Mucosa of descending colon (tissue), 3 donors: ENCODE measurements around the gene DENND4A. TPM values are rescaled to one million over a fixed set of nuclear protein-coding genes. Genes with fewer than 3 reads are reported as not detected.

Experiments used
- ATAC-seq: fragments of 200-7000 bp; cut with Tn5 transposase; one replicate; pipeline ENCODE4 v1.9.1; 2020; ENCODE audit warnings: mild to moderate bottlenecking, moderate library complexity
- DNase-seq, 3 donors: peaks; one replicate each; pipeline ENCODE4 v3.0.0-alpha.2; 2020
- H3K36me3 ChIP-seq: fragments of 200-600 bp; one replicate; pipeline ENCODE4 v1.8.0; 2021; ENCODE audit warnings: low read depth, mild to moderate bottlenecking
- H3K4me1 ChIP-seq: fragments of 200-600 bp; one replicate; pipeline ENCODE4 v1.8.0; 2021; ENCODE audit warnings: low read depth, mild to moderate bottlenecking
- H3K4me3 ChIP-seq: fragments of 200-600 bp; one replicate; pipeline ENCODE4 v1.8.0; 2021; ENCODE audit warnings: mild to moderate bottlenecking
- H3K9me3 ChIP-seq: fragments of 200-600 bp; one replicate; pipeline ENCODE4 v1.8.0; 2021; ENCODE audit warnings: mild to moderate bottlenecking
- CTCF ChIP-seq: fragments of 200-600 bp; IDR thresholded peaks from one replicate; pipeline ENCODE4 v1.8.0; 2022; ENCODE audit warnings: antibody characterized with exemption, mild to moderate bottlenecking
- intact Hi-C, 2 donors: fragments of 100-400 bp; cut with DNase I in 1 of 2; cut with micrococcal nuclease in 1 of 2; formaldehyde crosslinking; loops; one replicate each; pipeline versions ENCODE4 v1.11.0 to v1.11.1; 2022; cut with DNase I, micrococcal nuclease
- total RNA-seq, 3 donors: library from RNA; stranded (reverse); fragmentation: NEBNext Ultra II Directional in 2 of 3; extraction: Animal tissue kit (Norgen Biotek cat#: 25700) in 2 of 3; gene quantifications; one replicate each; pipeline versions ENCODE4 v1.2.1 to v1.2.4, GENCODE V29; 2021 to 2023
- donor health status: DM: no; HTN: no; CAD: no; lungs with moderate emphysema.
- donor health status: DM: no; HTN: no; CAD: no.
- donor health status: DM: no; HTN: yes; CAD: no.

DENND4A gene
- total RNA-seq, 3 donors from 2014 or later: 20.3 to 34.7 (median 20.7) TPM

- no peak for ATAC-seq
- Histone ChIP-seq H3K9me3 (no peaks in the 10 kb centered on the region), H3K4me3 (no peak overlapping the region), H3K4me1 (no peaks in the 10 kb centered on the region), H3K36me3 (no peaks in the 10 kb centered on the region)
- TF ChIP-seq CTCF: no peak
- intact Hi-C loops: no loop called here
- DNase-seq: no peak
Measured at GRCh38 chr15:65795663-65796216, 3.6 kb upstream of the DENND4A start.

- H3K36me3 ChIP-seq: no peaks in the 10 kb centered on the region
- no peaks in the 10 kb centered on the region for H3K4me1 ChIP-seq
- DNase-seq: no peak
- TF ChIP-seq CTCF: no peak
- ATAC-seq: no peak
- no peak overlapping the region for H3K4me3 ChIP-seq
- no peaks in the 10 kb centered on the region for H3K9me3 ChIP-seq
- intact Hi-C loops: no loop called here
Measured at GRCh38 chr15:65793818-65794104, 1.7 kb upstream of the DENND4A start.

GRCh38 chr15:65792988-65793817, 1.1 kb upstream of the DENND4A start:
- no peak for TF ChIP-seq CTCF
- ATAC-seq (no peak), DNase-seq (no peak)
- intact Hi-C loops: no loop called here
- no peaks in the 10 kb centered on the region for H3K4me1 ChIP-seq
- H3K4me3 ChIP-seq: no peak overlapping the region
- H3K9me3 ChIP-seq: no peaks in the 10 kb centered on the region
- H3K36me3 ChIP-seq: no peaks in the 10 kb centered on the region

GRCh38 chr15:65791335-65792137, 557 bp downstream of the DENND4A start:
- Histone ChIP-seq H3K4me3 (peak overlapping the region; percentile 88), H3K36me3 (no peaks in the 10 kb centered on the region), H3K9me3 (no peaks in the 10 kb centered on the region), H3K4me1 (peaks cover 6% of the 10 kb centered on the region)
- peak; percentile 54 for ATAC-seq
- intact Hi-C loops: no loop called here
- no peak for TF ChIP-seq CTCF
- peak; percentile 71 to 80 (median 72) for DNase-seq

GRCh38 chr15:65790694-65791334, 1.3 kb downstream of the DENND4A start:
- Histone ChIP-seq H3K4me1 (peaks cover 6% of the 10 kb centered on the region), H3K36me3 (no peaks in the 10 kb centered on the region), H3K4me3 (peak overlapping the region; percentile 88), H3K9me3 (no peaks in the 10 kb centered on the region)
- ATAC-seq (no peak), DNase-seq (no peak)
- intact Hi-C loops: no loop called here
- no peak for TF ChIP-seq CTCF
